ENCODE data around the gene SPSB2.

- TF ChIP-seq CTCF (IDR thresholded peaks at IDR 0.05) (no peak), POLR2A (IDR thresholded peaks at IDR 0.05) (no peak)
These were observed 36.3 kb downstream of the SPSB2 start for GRCh38 chr12:6836851-6837250.

Measured in suprapubic skin (tissue), 3 donors.